DOHH2 (cell line): ENCODE data around the gene KCNJ11.
A peak's percentile ranks its signal among the peaks of the same experiment; 100 is the strongest.

ENCODE experiments used
- H3F3A ChIP-seq: fragments of 200-600 bp; sonication (generic), shearing (Covaris generic); 2 replicates; pipeline ENCODE4 v1.6.0; 2016; ENCODE audit warnings: antibody characterized with exemption, mild to moderate bottlenecking; ENCODE audit not compliant: control insufficient read depth, insufficient read depth
- H3K27ac ChIP-seq: fragments of 200-600 bp; sonication (generic); 2 replicates; pipeline ENCODE4 v1.5.1; 2014; ENCODE audit warnings: low read depth, mild to moderate bottlenecking, low read length, moderate library complexity
- H3K27me3 ChIP-seq: fragments of 200-600 bp; sonication (generic); 2 replicates; pipeline ENCODE4 v1.6.1; 2014; ENCODE audit warnings: mild to moderate bottlenecking, low read length, mixed read lengths; ENCODE audit not compliant: control insufficient read depth
- H3K36me3 ChIP-seq: fragments of 200-600 bp; sonication (generic); 2 replicates; pipeline ENCODE4 v1.6.1; 2014; ENCODE audit warnings: mild to moderate bottlenecking, low read length, moderate library complexity, mixed read lengths; ENCODE audit not compliant: control insufficient read depth
- H3K4me1 ChIP-seq: fragments of 200-600 bp; sonication (generic); 2 replicates; pipeline ENCODE4 v1.6.1; 2014; ENCODE audit warnings: mild to moderate bottlenecking, low read length, mixed read lengths; ENCODE audit not compliant: control insufficient read depth
- H3K4me2 ChIP-seq: fragments of 200-600 bp; sonication (generic); 2 replicates; pipeline ENCODE4 v1.6.0; 2014; ENCODE audit warnings: mild to moderate bottlenecking, low read length, moderate library complexity
- H3K4me3 ChIP-seq: fragments of 200-600 bp; sonication (generic); 2 replicates; pipeline ENCODE4 v1.5.1; 2014; ENCODE audit warnings: mild to moderate bottlenecking, low read length, mixed read lengths
- H3K79me2 ChIP-seq: fragments of 200-600 bp; sonication (generic); 2 replicates; pipeline ENCODE4 v1.6.1; 2014; ENCODE audit warnings: mild to moderate bottlenecking, low read length, mixed read lengths; ENCODE audit not compliant: control insufficient read depth
- H3K9me2 ChIP-seq: fragments of 200-600 bp; sonication (generic); replicated peaks from 2 replicates; pipeline ENCODE4 v1.6.1; 2014; ENCODE audit warnings: mild to moderate bottlenecking, low read length, mixed read lengths; ENCODE audit not compliant: control insufficient read depth
- H3K9me3 ChIP-seq: fragments of 200-600 bp; sonication (generic); 2 replicates; pipeline ENCODE4 v1.6.1; 2014; ENCODE audit warnings: antibody characterized with exemption, low read length, mixed read lengths; ENCODE audit not compliant: control insufficient read depth, insufficient read depth
- H4K20me1 ChIP-seq: fragments of 200-600 bp; sonication (generic); 2 replicates; pipeline ENCODE4 v1.6.0; 2014; ENCODE audit warnings: low read depth, mild to moderate bottlenecking, antibody characterized with exemption, low read length, moderate library complexity; ENCODE audit not compliant: control insufficient read depth, insufficient read depth
- EZH2phosphoT487 ChIP-seq: fragments of 200-600 bp; sonication (generic); IDR thresholded peaks from 2 replicates; pipeline ENCODE4 v1.6.1; 2017; ENCODE audit warnings: borderline replicate concordance, mild to moderate bottlenecking, antibody characterized with exemption, low read length, moderate library complexity, mixed read lengths
- TF ChIP-seq, protein P1 (sequence below): fragments of 200-600 bp; sonication (generic); IDR thresholded peaks from one replicate; pipeline ENCODE4 v1.5.1; 2014; ENCODE audit warnings: antibody characterized with exemption, mild to moderate bottlenecking, low read depth, low read length; ENCODE audit not compliant: poor library complexity, severe bottlenecking

The KCNJ11 gene

DNA sequence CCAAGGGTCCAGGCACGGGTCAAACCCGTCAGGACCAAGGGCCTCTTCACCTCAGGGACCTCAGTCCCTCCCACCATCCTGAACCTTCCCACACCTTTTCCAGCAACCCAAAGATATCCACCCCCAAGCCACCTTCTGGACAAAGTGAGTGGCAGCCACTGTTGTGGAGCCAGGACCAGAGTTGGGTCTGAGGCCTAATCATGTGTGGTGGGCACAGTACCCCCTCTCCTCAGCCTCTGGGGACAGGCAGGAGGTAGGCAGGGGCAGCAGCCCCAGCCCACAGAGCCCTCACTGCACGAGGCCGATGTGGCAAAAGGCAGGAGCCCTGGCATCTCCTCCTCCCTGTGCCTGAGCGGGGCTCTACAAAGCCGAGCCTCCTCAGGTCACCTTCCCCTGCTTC, 2.5 kb downstream of the KCNJ11 start:
- Histone ChIP-seq H3K9me3 (no peaks in the 10 kb centered on the region; the same call in 1 of the 2 replicates), H3K4me3 (no peak overlapping the region), H3K4me1 (peaks cover 33% of the 10 kb centered on the region), H3K27me3 (no peaks in the 10 kb centered on the region), H3K4me2 (peak overlapping the region; percentile 13), H3K79me2 (no peaks in the 10 kb centered on the region), H3K36me3 (peaks cover 17% of the 10 kb centered on the region), H4K20me1 (0 out of 2 replicates have a peak, but pooled peaks cover 4% of the 10 kb centered on the region), H3K9me2 (no peaks in the 10 kb centered on the region), H3F3A (peaks cover 11% of the 10 kb centered on the region; the same call in 1 of the 2 replicates), H3K27ac (no peak overlapping the region)
- no peak for TF ChIP-seq EZH2phosphoT487
- TF ChIP-seq, protein P1, sequence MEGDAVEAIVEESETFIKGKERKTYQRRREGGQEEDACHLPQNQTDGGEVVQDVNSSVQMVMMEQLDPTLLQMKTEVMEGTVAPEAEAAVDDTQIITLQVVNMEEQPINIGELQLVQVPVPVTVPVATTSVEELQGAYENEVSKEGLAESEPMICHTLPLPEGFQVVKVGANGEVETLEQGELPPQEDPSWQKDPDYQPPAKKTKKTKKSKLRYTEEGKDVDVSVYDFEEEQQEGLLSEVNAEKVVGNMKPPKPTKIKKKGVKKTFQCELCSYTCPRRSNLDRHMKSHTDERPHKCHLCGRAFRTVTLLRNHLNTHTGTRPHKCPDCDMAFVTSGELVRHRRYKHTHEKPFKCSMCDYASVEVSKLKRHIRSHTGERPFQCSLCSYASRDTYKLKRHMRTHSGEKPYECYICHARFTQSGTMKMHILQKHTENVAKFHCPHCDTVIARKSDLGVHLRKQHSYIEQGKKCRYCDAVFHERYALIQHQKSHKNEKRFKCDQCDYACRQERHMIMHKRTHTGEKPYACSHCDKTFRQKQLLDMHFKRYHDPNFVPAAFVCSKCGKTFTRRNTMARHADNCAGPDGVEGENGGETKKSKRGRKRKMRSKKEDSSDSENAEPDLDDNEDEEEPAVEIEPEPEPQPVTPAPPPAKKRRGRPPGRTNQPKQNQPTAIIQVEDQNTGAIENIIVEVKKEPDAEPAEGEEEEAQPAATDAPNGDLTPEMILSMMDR, result no peak

DNA sequence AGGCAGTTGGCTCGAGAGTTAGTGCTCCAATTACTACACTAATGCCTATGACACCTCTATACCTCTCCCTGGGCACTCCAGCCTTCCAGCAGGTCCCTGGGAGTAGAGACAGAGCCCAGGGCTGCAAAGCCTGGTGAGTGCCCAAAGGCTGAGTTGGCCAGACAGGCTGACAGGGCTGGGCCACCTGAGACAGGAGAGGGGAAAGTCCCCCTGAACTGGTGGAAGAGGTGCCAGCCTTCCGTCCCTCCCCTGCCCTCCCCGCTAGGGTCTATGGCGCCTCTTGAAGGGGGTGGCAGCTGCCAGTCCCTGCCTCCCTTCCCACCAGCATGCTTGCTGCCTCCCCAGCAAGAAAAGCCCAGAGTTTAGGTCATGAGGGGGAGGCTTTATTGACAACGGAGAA, 3.0 kb downstream of the KCNJ11 start:
- no peak overlapping the region for H3K27ac ChIP-seq
- H3K4me2 ChIP-seq, result no peak overlapping the region
- peaks cover 18% of the 10 kb centered on the region for H3K36me3 ChIP-seq
- no peaks in the 10 kb centered on the region for H3K27me3 ChIP-seq
- H4K20me1 ChIP-seq, result 0 out of 2 replicates have a peak, but pooled peaks cover 4% of the 10 kb centered on the region
- no peaks in the 10 kb centered on the region for H3K79me2 ChIP-seq
- peaks cover 29% of the 10 kb centered on the region for H3K4me1 ChIP-seq
- no peaks in the 10 kb centered on the region for H3K9me3 ChIP-seq
- TF ChIP-seq EZH2phosphoT487, result no peak
- peaks cover 11% of the 10 kb centered on the region; the same call in 1 of the 2 replicates for H3F3A ChIP-seq
- no peak overlapping the region for H3K4me3 ChIP-seq
- no peaks in the 10 kb centered on the region for H3K9me2 ChIP-seq

DNA sequence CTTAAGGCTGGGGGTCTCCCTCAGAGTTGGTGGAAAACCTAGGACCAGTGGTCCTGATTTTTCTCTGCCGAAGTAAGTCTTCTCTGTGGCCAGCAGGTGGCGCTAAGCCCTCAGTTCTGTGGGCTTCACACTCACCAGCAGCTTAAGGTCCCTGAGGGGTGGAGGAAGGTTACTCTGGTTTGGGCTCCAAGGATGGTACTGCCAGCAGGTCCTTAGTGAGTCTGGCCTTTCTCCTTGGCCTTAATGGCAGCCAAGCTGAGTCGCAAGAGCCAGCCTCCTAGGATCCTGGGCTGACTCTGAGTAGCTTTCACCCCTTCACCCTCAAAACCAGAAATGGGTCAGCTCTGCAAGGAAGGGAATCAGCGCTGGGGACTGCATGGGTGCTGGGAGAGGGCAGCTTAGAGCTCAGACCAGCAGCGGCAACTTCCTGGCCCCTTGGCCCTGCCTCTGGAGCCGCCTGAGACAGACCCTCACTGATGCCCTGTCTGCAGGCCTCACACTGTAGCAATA, 4.4 kb downstream of the KCNJ11 start:
- Histone ChIP-seq H3K79me2 (no peaks in the 10 kb centered on the region), H3K9me3 (no peaks in the 10 kb centered on the region), H3F3A (peaks cover 7% of the 10 kb centered on the region; the same call in 1 of the 2 replicates), H3K27me3 (no peaks in the 10 kb centered on the region), H4K20me1 (0 out of 2 replicates have a peak, but pooled peaks cover 4% of the 10 kb centered on the region), H3K36me3 (peaks cover 28% of the 10 kb centered on the region), H3K9me2 (no peaks in the 10 kb centered on the region), H3K4me1 (peaks cover 17% of the 10 kb centered on the region), H3K4me3 (no peak overlapping the region), H3K27ac (no peak overlapping the region), H3K4me2 (no peak overlapping the region)
- no peak for TF ChIP-seq EZH2phosphoT487
- TF ChIP-seq, protein P1, result peak; percentile 93

DNA sequence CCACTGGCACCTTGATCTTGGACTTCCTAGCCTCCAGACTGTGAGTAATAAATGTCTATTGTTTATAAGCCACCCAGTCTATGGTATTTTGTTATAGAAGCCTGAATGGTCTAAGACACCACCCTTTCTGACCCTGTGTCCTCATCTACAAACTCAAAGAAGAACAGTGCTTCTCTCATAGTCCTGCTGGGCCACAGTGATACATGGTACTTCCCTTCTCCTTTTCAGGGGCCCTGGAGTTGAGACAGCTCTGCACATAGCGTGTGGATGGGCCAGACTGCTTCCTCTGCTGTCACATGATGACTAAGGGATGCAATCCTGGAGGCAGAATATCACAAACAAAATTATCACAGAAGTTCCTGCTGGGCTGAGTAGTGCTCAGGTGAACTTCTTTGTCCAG, 5.0 kb downstream of the KCNJ11 start:
- Histone ChIP-seq H3K9me2 (no peaks in the 10 kb centered on the region), H3K27ac (no peak overlapping the region), H4K20me1 (0 out of 2 replicates have a peak, but pooled peaks cover 4% of the 10 kb centered on the region), H3K9me3 (no peaks in the 10 kb centered on the region), H3K27me3 (no peaks in the 10 kb centered on the region), H3K36me3 (peaks cover 34% of the 10 kb centered on the region), H3K4me2 (no peak overlapping the region), H3K4me1 (peaks cover 14% of the 10 kb centered on the region), H3K4me3 (no peak overlapping the region), H3K79me2 (no peaks in the 10 kb centered on the region), H3F3A (peaks cover 7% of the 10 kb centered on the region; the same call in 1 of the 2 replicates)
- TF ChIP-seq EZH2phosphoT487, result no peak
- TF ChIP-seq, protein P1, result no peak
